PFSK-1 (cell line): ENCODE measurements around the gene MAPKAPK3.

Experiments used
- FOXP2 ChIP-seq: optimal IDR thresholded peaks from 2 replicates; pipeline ENCODE3; 2011; ENCODE audit warnings: borderline replicate concordance, control low read depth, inconsistent platforms; ENCODE audit not compliant: insufficient read depth; ENCODE audit errors: extremely low read length, extremely low read depth
- POLR2AphosphoS5 ChIP-seq: IDR thresholded peaks from 2 replicates; pipeline ENCODE4 v1.6.1; 2012; ENCODE audit warnings: low read depth, mild to moderate bottlenecking, control low read depth, low read length, moderate library complexity
- REST ChIP-seq, 2 experiments: IDR thresholded peaks; 2 replicates each; pipeline versions ENCODE4 v1.6.1 to v1.8.0; 2011 to 2012; ENCODE audit warnings: low read depth in 2 of 2, low read length in 2 of 2, control low read depth in 1 of 2, inconsistent platforms in 1 of 2, mild to moderate bottlenecking in 1 of 2, moderate library complexity in 1 of 2; ENCODE audit not compliant: insufficient read depth in 1 of 2
- SIN3A ChIP-seq: IDR thresholded peaks from 2 replicates; pipeline ENCODE4 v1.6.1; 2012; ENCODE audit warnings: mild to moderate bottlenecking, low read length, moderate library complexity, borderline replicate concordance; ENCODE audit not compliant: insufficient read depth
- TAF1 ChIP-seq: IDR thresholded peaks from 2 replicates; pipeline ENCODE4 v1.6.1; 2012; ENCODE audit warnings: low read length, control low read depth, borderline replicate concordance; ENCODE audit not compliant: insufficient read depth

The MAPKAPK3 gene

GRCh38 chr3:50625231-50626182 is 8.6 kb downstream of the MAPKAPK3 start:
- no peak for TF ChIP-seq FOXP2

- TF ChIP-seq POLR2AphosphoS5 (no peak), SIN3A (no peak), FOXP2 (no peak), REST (IDR thresholded peaks at IDR 0.05; ENCODE audit: insufficient read depth in 1 of 2, low read depth in 2 of 2, low read length in 2 of 2) (no peak), TAF1 (no peak)
Measured at GRCh38 chr3:50626401-50626800, 9.4 kb downstream of the MAPKAPK3 start.

GRCh38 chr3:50627407-50628051 is 10.6 kb downstream of the MAPKAPK3 start:
- TF ChIP-seq FOXP2 (no peak), TAF1 (no peak)

- TF ChIP-seq SIN3A (no peak), REST (IDR thresholded peaks at IDR 0.05; ENCODE audit: insufficient read depth in 1 of 2, low read depth in 2 of 2, low read length in 2 of 2) (no peak), POLR2AphosphoS5 (no peak), FOXP2 (no peak), TAF1 (no peak)
Measured at GRCh38 chr3:50628601-50629000, 11.7 kb downstream of the MAPKAPK3 start.

- no peak for TF ChIP-seq REST (IDR thresholded peaks at IDR 0.05; ENCODE audit: insufficient read depth in 1 of 2, low read depth in 2 of 2, low read length in 2 of 2)
- TF ChIP-seq TAF1 = no peak
- no peak for TF ChIP-seq FOXP2
Measured at GRCh38 chr3:50630394-50630793, 13.4 kb downstream of the MAPKAPK3 start.

- TF ChIP-seq SIN3A (no peak), REST (IDR thresholded peaks at IDR 0.05; ENCODE audit: insufficient read depth in 1 of 2, low read depth in 2 of 2, low read length in 2 of 2) (no peak), FOXP2 (no peak), TAF1 (no peak), POLR2AphosphoS5 (no peak)
Measured at GRCh38 chr3:50630877-50631276, 13.9 kb downstream of the MAPKAPK3 start.
